ENCODE measurements around the gene FRAT1. TPM values are rescaled to one million over a fixed set of nuclear protein-coding genes. Genes with fewer than 3 reads are reported as not detected.

FRAT1 gene, protein sequence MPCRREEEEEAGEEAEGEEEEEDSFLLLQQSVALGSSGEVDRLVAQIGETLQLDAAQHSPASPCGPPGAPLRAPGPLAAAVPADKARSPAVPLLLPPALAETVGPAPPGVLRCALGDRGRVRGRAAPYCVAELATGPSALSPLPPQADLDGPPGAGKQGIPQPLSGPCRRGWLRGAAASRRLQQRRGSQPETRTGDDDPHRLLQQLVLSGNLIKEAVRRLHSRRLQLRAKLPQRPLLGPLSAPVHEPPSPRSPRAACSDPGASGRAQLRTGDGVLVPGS
- polyA plus RNA-seq = 1 to 10 TPM; 3.8 to 6.1 (median 5.4) TPM
- long read RNA-seq, donor 1, transcript FRAT1-201 (1 exons, 2,649 nt) = major isoform, 14 of 15 reads
- long read RNA-seq, donor 1, partial matches to known transcripts = 0 of 15 reads
- long read RNA-seq, donor 1, other reads (novel, unspliced or antisense) = 0 of 15 reads
- long read RNA-seq, donor 2, transcript FRAT1-201 (1 exons, 2,649 nt) = major isoform, 5 of 5 reads
- long read RNA-seq, donor 2, partial matches to known transcripts = 0 of 5 reads
- long read RNA-seq, donor 2, other reads (novel, unspliced or antisense) = 0 of 5 reads
- long read RNA-seq, donor 3, transcript FRAT1-201 (1 exons, 2,649 nt) = major isoform, 7 of 7 reads
- long read RNA-seq, donor 3, partial matches to known transcripts = 0 of 7 reads
- long read RNA-seq, donor 3, other reads (novel, unspliced or antisense) = 0 of 7 reads
- long read RNA-seq, donor 4, partial matches to known transcripts = 0 of 1 reads
- long read RNA-seq, donor 4, other reads (novel, unspliced or antisense) = 0 of 1 reads
- long read RNA-seq, donor 5, partial matches to known transcripts = 0 of 2 reads
- long read RNA-seq, donor 5, other reads (novel, unspliced or antisense) = 0 of 2 reads
- long read RNA-seq, donor 6, transcript FRAT1-201 (1 exons, 2,649 nt) = major isoform, 10 of 11 reads
- long read RNA-seq, donor 6, partial matches to known transcripts = 0 of 11 reads
- long read RNA-seq, donor 6, other reads (novel, unspliced or antisense) = 0 of 11 reads
- long read RNA-seq, donor 7 = 0 reads
- long read RNA-seq, donor 8, partial matches to known transcripts = 0 of 1 reads
- long read RNA-seq, donor 8, other reads (novel, unspliced or antisense) = 0 of 1 reads
- long read RNA-seq, donor 9, partial matches to known transcripts = 0 of 1 reads
- long read RNA-seq, donor 9, other reads (novel, unspliced or antisense) = 0 of 1 reads
- long read RNA-seq, donor 10, transcript FRAT1-201 (1 exons, 2,649 nt) = major isoform, 7 of 8 reads
- long read RNA-seq, donor 10, partial matches to known transcripts = 0 of 8 reads
- long read RNA-seq, donor 10, other reads (novel, unspliced or antisense) = 0 of 8 reads

DNA sequence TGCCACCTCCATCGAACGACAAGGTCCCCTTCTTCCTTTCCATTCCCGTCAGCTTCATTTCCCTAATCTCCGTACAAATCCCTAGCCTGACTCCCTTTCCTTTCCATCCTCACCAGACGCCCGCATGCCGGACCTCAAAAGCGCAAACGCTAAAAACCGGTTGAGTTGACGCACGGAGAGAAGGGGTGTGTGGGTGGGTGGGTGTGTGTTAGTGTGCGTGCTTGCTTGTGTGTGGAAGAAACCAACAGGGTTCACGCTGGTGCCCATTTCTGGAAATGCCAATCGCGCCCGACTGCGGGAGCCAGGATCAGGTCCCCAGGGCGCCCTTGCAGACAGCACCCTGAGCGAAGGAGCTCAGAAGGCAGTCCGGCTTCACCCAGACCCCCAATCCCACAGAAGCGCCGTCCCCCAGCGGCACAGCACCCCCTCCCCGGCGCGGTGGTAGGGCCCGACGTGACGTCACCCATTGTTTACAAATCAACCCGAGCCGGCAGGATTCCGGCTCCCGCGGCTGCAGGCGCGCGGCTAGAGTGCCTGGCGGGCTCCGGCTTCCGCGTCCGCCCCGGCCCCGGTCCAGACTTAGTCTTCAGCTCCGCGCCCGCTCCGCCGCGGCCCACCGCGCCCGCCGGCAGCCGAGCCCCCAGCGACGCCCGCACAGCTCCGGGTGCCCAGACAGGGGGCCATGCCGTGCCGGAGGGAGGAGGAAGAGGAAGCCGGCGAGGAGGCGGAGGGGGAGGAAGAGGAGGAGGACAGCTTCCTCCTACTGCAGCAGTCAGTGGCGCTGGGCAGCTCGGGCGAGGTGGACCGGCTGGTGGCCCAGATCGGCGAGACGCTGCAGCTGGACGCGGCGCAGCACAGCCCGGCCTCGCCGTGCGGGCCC, at the start of gene FRAT1:
Gene FRAT1 (plus strand): TSS at position 500 of the 880 bp plus-strand sequence. CDS start 183 bp downstream, at position 683.
- no peak for FAIRE-seq
- Histone ChIP-seq H3K4me1 (ENCODE audit: control insufficient read depth in 3 of 3, insufficient read depth in 2 of 3, low read depth in 1 of 3, low read length in 2 of 3) (peaks cover 3 to 14% (median 6%) of the 10 kb centered on the region in 3 donors), H3K9me3 (ENCODE audit: control insufficient read depth in 2 of 2, insufficient read depth in 1 of 2, low read depth in 1 of 2, low read length in 1 of 2) (no peaks in the 10 kb centered on the region), H3K36me3 (ENCODE audit: control insufficient read depth in 3 of 3, insufficient read depth in 2 of 3, low read depth in 1 of 3, low read length in 3 of 3) (no peaks in the 10 kb centered on the region), H3K27me3 (ENCODE audit: control insufficient read depth in 3 of 3, insufficient read depth in 3 of 3, low read length in 3 of 3) (peaks cover 0 to 8% (median 0%) of the 10 kb centered on the region in 3 donors), H3K4me3 (ENCODE audit: low read depth in 1 of 3, low read length in 3 of 3) (peak within 1 kb of the TSS; percentile 75 to 88 (median 87)), H3K27ac (ENCODE audit: low read depth in 1 of 3, low read length in 2 of 3) (peak within 1 kb of the TSS; percentile 92 to 100 (median 97))
- WGBS, 3 donors = 0 to 1% (median 1%) methylated on average over 45 to 79 of the region's 79 CpGs
- DNase-seq = peak; percentile 85 to 96

DNA sequence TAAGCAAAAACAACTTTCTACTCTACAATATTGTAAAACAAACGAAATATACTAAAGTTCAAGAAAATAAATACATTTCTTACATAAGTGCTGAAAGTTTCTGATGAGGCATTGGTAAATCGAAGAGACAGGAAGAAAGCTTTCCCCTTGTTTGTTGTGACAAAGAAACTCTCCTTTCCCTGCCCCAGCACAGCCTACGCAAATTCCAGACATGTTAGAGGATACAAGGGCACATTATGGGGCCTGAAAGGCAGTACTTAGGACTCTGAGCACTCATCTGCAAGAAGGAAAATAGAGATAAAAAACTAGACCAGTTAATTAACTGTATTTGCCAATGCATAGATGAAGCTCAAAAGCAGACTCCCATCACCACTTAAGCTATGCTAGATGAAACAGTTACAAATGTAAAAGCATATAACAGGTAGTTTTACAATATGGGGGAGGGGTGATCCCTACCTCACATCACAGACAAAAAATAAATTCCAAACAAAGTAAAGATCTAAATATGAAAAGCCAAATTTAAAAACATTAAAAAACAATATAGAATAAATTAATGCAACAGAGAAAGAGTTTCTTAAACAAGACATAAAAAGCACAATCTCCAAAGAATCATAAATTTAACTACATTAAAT, 48.4 kb upstream of the FRAT1 start:
- Histone ChIP-seq H3K4me1 (ENCODE audit: control insufficient read depth in 3 of 3, insufficient read depth in 2 of 3, low read depth in 1 of 3, low read length in 2 of 3) (peaks cover 0 to 12% (median 7%) of the 10 kb centered on the region in 3 donors), H3K4me3 (ENCODE audit: low read depth in 1 of 3, low read length in 3 of 3) (no peak overlapping the region), H3K27ac (ENCODE audit: low read depth in 1 of 3, low read length in 2 of 3) (peak overlapping the region in 1 of 3 donors; percentile 39), H3K9me3 (ENCODE audit: control insufficient read depth in 2 of 2, insufficient read depth in 1 of 2, low read depth in 1 of 2, low read length in 1 of 2) (peaks cover 0 to 16% of the 10 kb centered on the region in 2 donors), H3K27me3 (ENCODE audit: control insufficient read depth in 3 of 3, insufficient read depth in 3 of 3, low read length in 3 of 3) (no peaks in the 10 kb centered on the region), H3K36me3 (ENCODE audit: control insufficient read depth in 3 of 3, insufficient read depth in 2 of 3, low read depth in 1 of 3, low read length in 3 of 3) (peaks cover 0 to 8% (median 0%) of the 10 kb centered on the region in 3 donors)
- FAIRE-seq (no peak), DNase-seq (no peak)
- 86 to 87% (median 86%) methylated on average over 3 of the region's 3 CpGs for WGBS, 3 donors

DNA sequence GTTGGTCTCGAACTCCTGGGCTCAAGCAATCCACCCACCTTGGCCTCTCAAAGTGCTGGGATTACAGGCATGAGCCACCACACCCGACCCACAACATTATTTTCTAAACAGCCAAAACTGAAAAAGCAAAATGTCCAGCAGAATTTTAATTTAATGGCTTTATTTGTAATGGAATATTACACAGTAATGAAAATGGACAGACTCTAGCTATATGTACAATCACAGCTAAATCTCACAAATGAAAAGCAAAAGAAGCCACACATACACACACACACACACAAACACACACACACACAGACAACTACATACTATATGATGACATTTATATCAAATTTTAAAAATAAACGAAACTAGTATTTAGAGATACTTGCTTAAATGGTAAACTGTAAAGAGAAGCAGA, 45.4 kb upstream of the FRAT1 start:
- Histone ChIP-seq H3K9me3 (ENCODE audit: control insufficient read depth in 2 of 2, insufficient read depth in 1 of 2, low read depth in 1 of 2, low read length in 1 of 2) (peaks cover 0 to 3% of the 10 kb centered on the region in 2 donors), H3K36me3 (ENCODE audit: control insufficient read depth in 3 of 3, insufficient read depth in 2 of 3, low read depth in 1 of 3, low read length in 3 of 3) (peaks cover 0 to 3% (median 0%) of the 10 kb centered on the region in 3 donors), H3K27me3 (ENCODE audit: control insufficient read depth in 3 of 3, insufficient read depth in 3 of 3, low read length in 3 of 3) (no peaks in the 10 kb centered on the region), H3K4me3 (ENCODE audit: low read depth in 1 of 3, low read length in 3 of 3) (no peak overlapping the region), H3K27ac (ENCODE audit: low read depth in 1 of 3, low read length in 2 of 3) (no peak overlapping the region), H3K4me1 (ENCODE audit: control insufficient read depth in 3 of 3, insufficient read depth in 2 of 3, low read depth in 1 of 3, low read length in 2 of 3) (peaks cover 0 to 6% (median 0%) of the 10 kb centered on the region in 3 donors)
- FAIRE-seq (no peak), DNase-seq (no peak)
- 96 to 99% (median 98%) methylated on average over 3 of the region's 3 CpGs for WGBS, 3 donors

DNA sequence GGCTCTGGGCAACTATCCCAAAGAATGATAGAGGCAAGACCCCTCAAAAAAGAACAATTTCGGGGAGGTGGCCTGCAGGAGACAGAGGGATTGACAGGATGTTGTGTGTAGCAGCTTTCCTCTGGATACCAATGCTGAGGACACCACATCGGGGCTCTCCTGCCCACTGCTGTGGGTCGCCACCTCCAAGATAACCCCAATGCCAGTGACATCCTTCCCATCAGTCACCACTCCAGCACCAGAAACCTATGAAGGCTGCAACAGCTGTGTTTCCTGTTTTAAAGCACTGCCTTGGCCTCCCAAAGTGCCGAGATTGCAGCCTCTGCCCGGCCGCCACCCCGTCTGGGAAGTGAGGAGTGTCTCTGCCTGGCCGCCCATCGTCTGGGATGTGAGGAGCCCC, 44.2 kb upstream of the FRAT1 start:
- H3K27me3 ChIP-seq (ENCODE audit: control insufficient read depth in 3 of 3, insufficient read depth in 3 of 3, low read length in 3 of 3) = no peaks in the 10 kb centered on the region
- no peak for DNase-seq
- H3K27ac ChIP-seq (ENCODE audit: low read depth in 1 of 3, low read length in 2 of 3) = no peak overlapping the region
- no peak overlapping the region for H3K4me3 ChIP-seq (ENCODE audit: low read depth in 1 of 3, low read length in 3 of 3)
- peaks cover 0 to 9% (median 2%) of the 10 kb centered on the region in 3 donors for H3K4me1 ChIP-seq (ENCODE audit: control insufficient read depth in 3 of 3, insufficient read depth in 2 of 3, low read depth in 1 of 3, low read length in 2 of 3)
- H3K9me3 ChIP-seq (ENCODE audit: control insufficient read depth in 2 of 2, insufficient read depth in 1 of 2, low read depth in 1 of 2, low read length in 1 of 2) = peaks cover 0 to 3% of the 10 kb centered on the region in 2 donors
- H3K36me3 ChIP-seq (ENCODE audit: control insufficient read depth in 3 of 3, insufficient read depth in 2 of 3, low read depth in 1 of 3, low read length in 3 of 3) = peaks cover 0 to 3% (median 0%) of the 10 kb centered on the region in 3 donors
- WGBS, 3 donors = 76 to 93% (median 91%) methylated on average over 3 of the region's 9 CpGs
- FAIRE-seq = no peak

DNA sequence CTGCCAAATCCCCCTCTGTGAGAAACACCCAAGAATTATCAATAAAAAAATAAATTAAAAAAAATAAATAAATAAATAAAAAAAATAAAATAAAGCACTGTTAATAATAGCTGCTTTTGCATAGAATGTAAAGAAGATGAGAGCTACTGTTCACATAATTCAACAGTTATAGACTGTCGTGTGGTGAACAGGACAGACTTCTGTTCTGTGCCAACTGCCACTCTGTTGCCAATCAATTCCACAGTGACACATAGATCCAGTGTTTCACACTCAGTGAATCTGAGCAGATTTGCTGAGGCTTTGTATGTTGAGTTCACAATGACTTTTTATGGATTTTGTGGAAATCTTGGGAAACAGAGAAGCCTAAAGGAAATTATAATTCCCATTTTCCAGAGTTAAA, 41.5 kb upstream of the FRAT1 start:
- no peak for DNase-seq
- H3K9me3 ChIP-seq (ENCODE audit: control insufficient read depth in 2 of 2, insufficient read depth in 1 of 2, low read depth in 1 of 2, low read length in 1 of 2) = no peaks in the 10 kb centered on the region
- no peak for FAIRE-seq
- WGBS, 3 donors = 60 to 86% (median 81%) methylated on average over 1 of the region's 1 CpG
- H3K4me3 ChIP-seq (ENCODE audit: low read depth in 1 of 3, low read length in 3 of 3) = no peak overlapping the region
- peaks cover 0 to 17% (median 5%) of the 10 kb centered on the region in 3 donors for H3K4me1 ChIP-seq (ENCODE audit: control insufficient read depth in 3 of 3, insufficient read depth in 2 of 3, low read depth in 1 of 3, low read length in 2 of 3)
- no peak overlapping the region for H3K27ac ChIP-seq (ENCODE audit: low read depth in 1 of 3, low read length in 2 of 3)
- H3K36me3 ChIP-seq (ENCODE audit: control insufficient read depth in 3 of 3, insufficient read depth in 2 of 3, low read depth in 1 of 3, low read length in 3 of 3) = no peaks in the 10 kb centered on the region
- H3K27me3 ChIP-seq (ENCODE audit: control insufficient read depth in 3 of 3, insufficient read depth in 3 of 3, low read length in 3 of 3) = no peaks in the 10 kb centered on the region

DNA sequence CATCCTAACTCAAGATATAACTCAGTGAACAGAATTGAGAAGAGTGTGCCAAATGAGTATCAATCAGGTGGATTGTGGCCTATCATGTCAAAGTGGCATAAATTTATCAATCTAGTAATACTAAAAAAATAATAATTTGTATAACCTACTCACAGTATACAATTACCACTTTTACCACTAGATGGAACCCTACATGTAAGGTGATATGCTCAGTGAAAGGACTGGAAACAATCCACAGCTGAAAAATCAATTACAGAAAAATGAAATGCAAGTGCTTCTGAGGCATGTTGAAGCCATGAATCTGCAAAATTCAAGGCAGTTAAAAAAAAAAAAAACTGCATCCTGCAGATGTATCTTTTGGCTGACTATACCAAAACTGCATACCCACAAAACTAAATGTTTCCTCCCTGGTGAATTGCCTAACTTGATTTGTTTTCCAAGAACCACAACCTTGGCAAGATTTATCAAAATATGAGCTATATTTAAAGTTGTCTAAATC, 40.5 kb upstream of the FRAT1 start:
- no peaks in the 10 kb centered on the region for H3K9me3 ChIP-seq (ENCODE audit: control insufficient read depth in 2 of 2, insufficient read depth in 1 of 2, low read depth in 1 of 2, low read length in 1 of 2)
- no peak overlapping the region for H3K4me3 ChIP-seq (ENCODE audit: low read depth in 1 of 3, low read length in 3 of 3)
- no peak for FAIRE-seq
- peak overlapping the region in 1 of 3 donors; percentile 9 for H3K27ac ChIP-seq (ENCODE audit: low read depth in 1 of 3, low read length in 2 of 3)
- no peaks in the 10 kb centered on the region for H3K27me3 ChIP-seq (ENCODE audit: control insufficient read depth in 3 of 3, insufficient read depth in 3 of 3, low read length in 3 of 3)
- peak; percentile 69 to 76 for DNase-seq
- no peaks in the 10 kb centered on the region for H3K36me3 ChIP-seq (ENCODE audit: control insufficient read depth in 3 of 3, insufficient read depth in 2 of 3, low read depth in 1 of 3, low read length in 3 of 3)
- H3K4me1 ChIP-seq (ENCODE audit: control insufficient read depth in 3 of 3, insufficient read depth in 2 of 3, low read depth in 1 of 3, low read length in 2 of 3) = peaks cover 0 to 17% (median 5%) of the 10 kb centered on the region in 3 donors

Data from small intestine (tissue), 16 donors.